Suprapubic skin (tissue), 3 donors: ENCODE data around the gene MST1R.

ENCODE experiments used
- POLR2AphosphoS5 ChIP-seq, 3 donors: sonication (generic); formaldehyde crosslinking; IDR thresholded peaks; one replicate each; pipeline ENCODE4 v1.6.1; 2017; ENCODE audit warnings: antibody characterized with exemption in 3 of 3
- TF ChIP-seq, protein P1 (sequence below), 2 donors: fragments of 200-600 bp in 1 of 2; fragments of 450-650 bp in 1 of 2; sonication (generic) in 1 of 2; IDR thresholded peaks; one replicate each; pipeline ENCODE4 v1.5.1; 2016 to 2019; ENCODE audit warnings: antibody characterized with exemption in 2 of 2, mild to moderate bottlenecking in 1 of 2, moderate library complexity in 1 of 2

DNA sequence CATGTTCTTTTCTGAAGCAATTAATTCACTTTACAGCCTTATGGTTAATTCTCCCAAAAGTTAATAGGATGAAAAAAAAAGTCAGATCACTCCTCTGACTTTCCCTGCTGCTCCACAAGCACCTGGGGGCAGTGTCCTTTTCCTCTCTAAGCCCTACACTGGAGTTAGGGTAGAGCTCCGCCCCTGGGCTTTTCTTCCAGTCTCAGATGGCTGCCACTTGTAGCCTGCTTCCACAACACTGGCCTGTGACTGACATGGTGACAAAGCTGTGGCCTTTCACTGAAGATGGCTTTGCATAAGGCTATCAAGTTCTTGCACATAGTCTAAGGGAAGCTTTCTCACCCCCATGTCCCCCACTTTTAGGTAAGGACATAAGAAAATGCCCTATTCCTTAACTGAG lies 27.2 kb upstream of the MST1R start:
- TF ChIP-seq, protein P1, sequence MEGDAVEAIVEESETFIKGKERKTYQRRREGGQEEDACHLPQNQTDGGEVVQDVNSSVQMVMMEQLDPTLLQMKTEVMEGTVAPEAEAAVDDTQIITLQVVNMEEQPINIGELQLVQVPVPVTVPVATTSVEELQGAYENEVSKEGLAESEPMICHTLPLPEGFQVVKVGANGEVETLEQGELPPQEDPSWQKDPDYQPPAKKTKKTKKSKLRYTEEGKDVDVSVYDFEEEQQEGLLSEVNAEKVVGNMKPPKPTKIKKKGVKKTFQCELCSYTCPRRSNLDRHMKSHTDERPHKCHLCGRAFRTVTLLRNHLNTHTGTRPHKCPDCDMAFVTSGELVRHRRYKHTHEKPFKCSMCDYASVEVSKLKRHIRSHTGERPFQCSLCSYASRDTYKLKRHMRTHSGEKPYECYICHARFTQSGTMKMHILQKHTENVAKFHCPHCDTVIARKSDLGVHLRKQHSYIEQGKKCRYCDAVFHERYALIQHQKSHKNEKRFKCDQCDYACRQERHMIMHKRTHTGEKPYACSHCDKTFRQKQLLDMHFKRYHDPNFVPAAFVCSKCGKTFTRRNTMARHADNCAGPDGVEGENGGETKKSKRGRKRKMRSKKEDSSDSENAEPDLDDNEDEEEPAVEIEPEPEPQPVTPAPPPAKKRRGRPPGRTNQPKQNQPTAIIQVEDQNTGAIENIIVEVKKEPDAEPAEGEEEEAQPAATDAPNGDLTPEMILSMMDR (IDR thresholded peaks at IDR 0.05) = no peak
- TF ChIP-seq POLR2AphosphoS5 (IDR thresholded peaks at IDR 0.05) = no peak
